ENCODE measurements around the gene ARID4B.
A peak's percentile ranks its signal among the peaks of the same experiment; 100 is the strongest.
"Not testable (repeated sequence)": the region's sequence is repeated elsewhere in the genome, so short reads cannot be mapped to it uniquely, and the experiment has no call there.

ARID4B gene

GRCh38 chr1:235221653-235222375, 106.2 kb downstream of the ARID4B start:
- no peak for DNase-seq

- DNase-seq: no peak
Observed at GRCh38 chr1:235215453-235215852, 112.5 kb downstream of the ARID4B start.

- not testable (repeated sequence) for DNase-seq
Observed at GRCh38 chr1:235214962-235215361, 113.0 kb downstream of the ARID4B start.

DNA sequence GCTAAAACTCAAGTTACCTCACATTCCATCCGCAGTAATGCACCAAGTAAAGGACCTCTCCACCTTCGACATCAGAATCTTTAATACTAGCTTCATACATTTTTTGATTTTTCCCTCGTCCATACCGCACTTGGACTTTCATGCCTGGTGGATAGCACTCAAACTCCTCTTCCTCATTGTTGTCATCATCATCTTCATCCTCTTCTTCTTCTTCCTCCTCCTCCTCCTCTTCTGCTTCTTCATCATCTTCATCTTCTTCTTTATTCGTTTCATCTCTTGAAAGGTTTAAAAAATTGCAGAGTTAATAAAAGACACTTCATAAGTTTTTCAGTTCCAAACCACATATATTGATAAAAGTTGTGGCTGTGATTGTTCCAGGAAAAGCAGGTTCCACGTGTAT, 114.2 kb downstream of the ARID4B start:
- no peak for DNase-seq

- no peak for DNase-seq
Observed at GRCh38 chr1:235211517-235211916, 116.5 kb downstream of the ARID4B start.

GRCh38 chr1:235207209-235207565, 120.8 kb downstream of the ARID4B start:
- DNase-seq: no peak

GRCh38 chr1:235206533-235207208, 121.3 kb downstream of the ARID4B start:
- no peak for DNase-seq

- DNase-seq: no peak
Observed at GRCh38 chr1:235205687-235206086, 122.3 kb downstream of the ARID4B start.

DNA sequence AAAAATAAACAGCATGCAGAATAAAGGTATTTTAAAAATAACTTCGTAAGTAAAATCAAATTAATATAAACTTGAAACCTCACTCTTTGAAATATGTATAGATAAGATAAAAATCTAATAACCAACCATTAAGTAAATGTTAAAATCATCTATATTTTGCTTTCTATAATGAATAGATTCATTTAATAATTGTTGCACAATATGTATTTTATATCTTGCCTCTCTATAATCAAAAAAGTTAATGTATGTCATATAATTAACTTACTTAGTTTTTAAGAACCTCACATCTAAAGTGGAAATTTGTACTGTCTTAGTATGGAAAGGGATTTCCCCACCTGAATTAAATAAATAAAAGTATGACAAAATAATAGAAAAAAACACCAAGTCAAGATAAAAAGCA, 124.6 kb downstream of the ARID4B start:
- no peak for DNase-seq

DNA sequence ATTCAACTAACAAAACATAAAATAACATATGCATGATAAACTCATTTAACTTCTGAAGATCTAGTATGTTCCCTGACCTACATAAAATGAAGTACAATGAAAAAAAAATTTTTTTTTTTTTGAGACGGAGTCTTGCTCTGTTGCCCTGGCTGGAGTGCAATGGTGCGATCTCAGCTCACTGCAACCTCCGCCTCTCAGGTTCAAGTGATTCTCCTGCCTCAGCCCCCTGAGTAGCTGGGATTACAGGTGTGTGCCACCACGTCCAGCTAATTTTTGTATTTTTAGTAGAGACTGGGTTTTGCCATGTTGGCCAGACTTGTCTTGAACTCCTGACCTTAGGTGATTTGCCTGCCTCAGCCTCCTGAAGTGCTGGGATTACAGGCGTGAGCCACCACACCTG, 125.5 kb downstream of the ARID4B start:
- DNase-seq: not testable (repeated sequence)

- no peak for DNase-seq
Observed at GRCh38 chr1:235199441-235199840, 128.5 kb downstream of the ARID4B start.

DNA sequence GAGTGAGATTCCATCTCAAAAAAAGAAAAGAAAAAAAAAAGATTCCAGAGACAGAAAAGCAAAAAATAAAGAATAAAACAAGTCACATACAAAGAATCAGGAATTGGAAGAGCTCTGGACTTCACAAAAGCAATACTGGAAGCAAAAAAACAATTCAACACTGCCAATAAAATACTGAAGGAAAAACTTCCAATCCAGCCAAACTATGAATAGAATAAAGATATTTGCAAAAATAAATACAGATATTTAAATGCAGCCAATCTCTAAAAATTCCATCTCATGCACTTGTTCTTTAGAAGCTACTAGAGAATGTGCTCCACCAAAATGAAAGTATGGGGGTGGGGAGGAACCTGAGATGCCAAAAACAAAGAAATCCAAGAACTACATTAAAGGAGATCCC, 137.5 kb downstream of the ARID4B start:
- DNase-seq: no peak

- no peak for DNase-seq
Observed at GRCh38 chr1:235187316-235187715, 140.7 kb downstream of the ARID4B start.

DNA sequence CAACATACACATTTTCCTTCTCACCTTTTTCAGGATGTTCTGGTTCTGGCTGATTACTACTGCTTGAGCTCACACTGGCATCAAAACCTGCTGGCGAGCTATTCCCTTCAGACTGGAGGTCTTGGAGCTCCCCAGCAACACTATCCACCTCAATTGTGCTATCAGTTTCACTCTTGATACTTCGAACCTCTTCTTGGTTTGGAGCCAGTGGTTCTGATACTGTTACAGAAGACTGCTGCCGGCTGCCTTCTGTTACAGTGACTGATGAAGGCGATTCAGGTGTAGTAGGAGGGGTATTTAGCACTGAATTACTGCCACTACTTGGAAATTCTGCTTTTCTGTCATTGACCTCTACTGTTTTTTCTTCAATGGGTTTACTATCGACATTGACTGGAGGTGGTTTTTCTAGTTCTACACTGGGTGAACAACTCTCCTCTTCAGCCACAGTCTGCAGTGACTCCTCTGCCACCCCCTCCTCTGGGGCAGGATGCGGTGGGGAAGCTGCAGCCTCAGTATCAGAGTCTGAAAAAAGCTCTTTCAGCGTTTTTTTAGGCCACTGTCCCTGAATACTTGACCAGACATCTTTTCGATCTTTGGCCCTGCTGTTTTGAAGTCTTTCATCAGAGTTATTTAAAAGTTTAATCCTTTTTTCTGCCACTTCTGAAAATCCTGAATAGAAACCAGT, 146.3 kb downstream of the ARID4B start:
- no peak for DNase-seq

GRCh38 chr1:235180916-235181460, 147.0 kb downstream of the ARID4B start:
- no peak for DNase-seq

DNA sequence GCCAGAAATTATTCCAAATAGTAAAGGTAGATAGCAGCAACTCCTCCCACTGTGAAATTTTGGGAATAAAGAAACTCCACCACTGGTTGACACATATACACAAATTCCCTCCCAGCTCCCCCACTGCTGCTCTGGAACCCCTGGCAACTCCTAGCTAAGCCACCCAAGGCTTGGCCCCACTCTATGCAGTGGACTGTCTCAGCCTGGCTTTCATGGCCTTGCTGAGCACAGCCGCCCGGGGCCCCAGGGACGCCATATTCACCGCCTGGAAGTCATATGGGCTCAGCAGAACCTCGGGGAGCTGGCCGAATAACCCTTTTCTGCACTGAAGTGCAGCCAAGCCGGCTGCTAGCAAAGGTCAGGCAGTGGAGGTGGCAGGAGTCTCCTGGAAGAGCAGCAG, 151.5 kb downstream of the ARID4B start:
- DNase-seq: no peak

- DNase-seq: no peak
Observed at GRCh38 chr1:235169986-235170385, 158.0 kb downstream of the ARID4B start.

- no peak for DNase-seq
Observed at GRCh38 chr1:235168375-235168774, 159.6 kb downstream of the ARID4B start.

DNA sequence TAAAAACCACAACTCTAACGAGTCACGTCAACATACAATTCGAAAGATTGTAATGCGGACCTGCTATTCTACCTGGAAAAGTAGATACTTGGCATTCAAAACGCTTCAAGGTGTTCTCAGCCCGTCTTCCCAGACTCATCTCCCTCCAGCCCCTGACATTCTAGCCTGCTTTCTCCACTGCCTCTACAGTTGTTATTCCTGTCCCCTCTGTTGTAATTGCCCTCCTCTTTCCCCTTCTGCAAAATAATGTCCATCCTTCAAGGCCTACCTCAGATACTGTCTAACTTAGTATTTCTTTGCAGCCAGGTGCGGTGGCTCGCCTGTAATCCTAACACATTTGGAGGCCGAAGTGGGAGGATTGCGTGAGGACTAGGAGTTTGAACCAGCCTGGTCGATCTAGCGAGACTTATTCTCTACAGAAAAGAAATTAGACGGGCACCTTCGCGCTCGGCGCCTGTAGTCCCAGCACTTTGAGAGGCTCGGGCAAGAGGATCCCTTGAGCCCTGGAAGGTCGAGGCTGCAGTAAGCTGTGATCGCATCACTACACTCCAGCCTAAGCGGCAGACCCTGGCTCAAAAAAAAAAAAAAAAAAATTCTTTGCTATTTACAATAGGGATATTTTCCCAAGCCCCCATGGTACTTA, 166.2 kb downstream of the ARID4B start:
- DNase-seq: peak; percentile 56

DNA sequence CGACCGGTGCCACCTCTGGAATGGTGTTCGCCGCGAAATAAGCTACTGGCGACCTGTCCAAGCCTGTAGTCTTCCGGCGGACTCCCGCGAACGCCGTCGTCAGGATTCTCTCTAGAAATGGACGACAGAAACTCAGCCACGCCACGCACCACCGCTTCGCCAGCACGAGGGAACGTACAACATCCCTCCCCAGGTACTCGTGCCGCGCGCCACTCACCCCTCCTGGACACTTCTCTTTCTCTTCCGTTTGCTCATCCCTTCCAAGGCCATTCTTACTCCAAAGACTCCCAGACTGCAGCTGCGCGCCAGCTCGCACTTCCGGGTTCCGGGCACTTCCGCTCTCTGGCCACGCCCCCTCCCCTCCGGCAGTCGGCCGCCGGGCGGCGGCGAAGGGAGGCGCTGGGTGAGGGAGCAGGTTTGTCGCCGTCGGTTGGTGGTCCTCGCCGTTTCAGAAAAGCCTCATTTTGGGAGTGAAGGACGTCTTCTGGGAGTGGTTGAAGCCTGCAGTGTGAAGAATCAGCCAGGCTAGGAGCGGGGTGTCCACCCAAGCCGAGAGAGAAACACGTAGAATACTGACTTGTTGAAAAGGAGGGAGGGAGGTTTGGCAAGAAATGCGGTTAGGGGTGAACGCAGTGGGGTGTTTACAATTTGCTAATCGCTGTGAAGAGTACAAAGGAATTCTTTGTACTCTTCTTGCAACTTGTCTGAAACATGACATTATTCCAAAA, 166.9 kb downstream of the ARID4B start, which contains the start of gene RBM34:
Gene RBM34 (minus strand): TSS at position 294 of the 728 bp plus-strand sequence. CDS start 24 bp downstream, at position 270.
- peak; percentile 76 for DNase-seq

- DNase-seq: peak; percentile 70
Observed at GRCh38 chr1:235160383-235160956, 167.5 kb downstream of the ARID4B start.

- not testable (repeated sequence) for DNase-seq
Observed at GRCh38 chr1:235159930-235160329, 168.0 kb downstream of the ARID4B start.

Data from KG1 (cell line).